Suprapubic skin (tissue), 4 donors: ENCODE data around the gene TOPORS. TPM values are rescaled to one million over a fixed set of nuclear protein-coding genes. Genes with fewer than 3 reads are reported as not detected.

Experiments
- DNase-seq, 2 donors: peaks; one replicate each; pipeline ENCODE4 v3.0.0-alpha.2; 2019; ENCODE audit warnings: low spot score in 2 of 2
- H3K27ac ChIP-seq: fragments of 200-600 bp; sonication (generic); one replicate; pipeline ENCODE4 v1.5.1; 2019
- H3K27me3 ChIP-seq: fragments of 200-600 bp; sonication (generic); one replicate; pipeline ENCODE4 v1.5.1; 2019
- H3K36me3 ChIP-seq: fragments of 200-600 bp; sonication (generic); one replicate; pipeline ENCODE4 v1.5.1; 2019
- H3K4me1 ChIP-seq: fragments of 200-600 bp; sonication (generic); one replicate; pipeline ENCODE4 v1.5.1; 2019
- H3K4me3 ChIP-seq: fragments of 200-600 bp; sonication (generic); one replicate; pipeline ENCODE4 v1.5.1; 2019; ENCODE audit warnings: mild to moderate bottlenecking
- H3K9me3 ChIP-seq: fragments of 200-600 bp; sonication (generic); one replicate; pipeline ENCODE4 v1.5.1; 2019
- CTCF ChIP-seq, 2 donors: fragments of 200-600 bp in 1 of 2; fragments of 450-650 bp in 1 of 2; sonication (generic) in 1 of 2; IDR thresholded peaks; one replicate each; pipeline ENCODE4 v1.5.1; 2016 to 2019; ENCODE audit warnings: antibody characterized with exemption in 2 of 2, mild to moderate bottlenecking in 1 of 2, moderate library complexity in 1 of 2
- EP300 ChIP-seq: sonication (generic); formaldehyde crosslinking; IDR thresholded peaks from one replicate; pipeline ENCODE4 v1.6.1; 2017; ENCODE audit warnings: antibody characterized with exemption
- POLR2A ChIP-seq, 2 donors: fragments of 450-650 bp; IDR thresholded peaks; one replicate each; pipeline ENCODE4 v1.6.1; 2017; ENCODE audit warnings: antibody characterized with exemption in 2 of 2, mild to moderate bottlenecking in 2 of 2, moderate library complexity in 2 of 2
- POLR2AphosphoS5 ChIP-seq, 3 donors: sonication (generic); formaldehyde crosslinking; IDR thresholded peaks; one replicate each; pipeline ENCODE4 v1.6.1; 2017; ENCODE audit warnings: antibody characterized with exemption in 3 of 3
- WGBS: methylation state at CpG from one replicate; pipeline ENCODE4 v1.1.5; 2018; 5-methylcytosine and 5-hydroxymethylcytosine counted together
- total RNA-seq, 4 donors: library from RNA; depleted of rRNA; stranded (reverse); fragments of >200 nt; gene quantifications; one replicate each; pipeline ENCODE4 v1.1.0, GENCODE V29; 2016

Gene TOPORS
- total RNA-seq, 4 donors from 2014 or later: 19.2 to 29.0 (median 23.6) TPM

GRCh38 chr9:32580631-32581300 is 28.4 kb upstream of the TOPORS start:
- H3K9me3 ChIP-seq: no peaks in the 10 kb centered on the region
- H3K4me3 ChIP-seq: no peak overlapping the region
- TF ChIP-seq POLR2A (IDR thresholded peaks at IDR 0.05): no peak
- TF ChIP-seq POLR2AphosphoS5 (IDR thresholded peaks at IDR 0.05): no peak
- TF ChIP-seq EP300: no peak
- TF ChIP-seq CTCF (IDR thresholded peaks at IDR 0.05): no peak
- no peaks in the 10 kb centered on the region for H3K4me1 ChIP-seq
- peaks cover 9% of the 10 kb centered on the region for H3K27me3 ChIP-seq
- WGBS: 24% methylated on average over 3 of the region's 3 CpGs
- H3K36me3 ChIP-seq: no peaks in the 10 kb centered on the region
- no peak for DNase-seq
- no peak overlapping the region for H3K27ac ChIP-seq

GRCh38 chr9:32579706-32580331 is 27.4 kb upstream of the TOPORS start:
- no peaks in the 10 kb centered on the region for H3K36me3 ChIP-seq
- no peaks in the 10 kb centered on the region for H3K4me1 ChIP-seq
- WGBS: 20% methylated on average over 4 of the region's 4 CpGs
- no peak overlapping the region for H3K27ac ChIP-seq
- no peaks in the 10 kb centered on the region for H3K9me3 ChIP-seq
- H3K27me3 ChIP-seq: peaks cover 8% of the 10 kb centered on the region
- no peak overlapping the region for H3K4me3 ChIP-seq
- DNase-seq: peak in 1 of 2 donors; percentile 74
- no peak for TF ChIP-seq POLR2A (IDR thresholded peaks at IDR 0.05)
- TF ChIP-seq POLR2AphosphoS5 (IDR thresholded peaks at IDR 0.05): no peak
- TF ChIP-seq EP300: no peak
- peak; percentile 86 to 92 for TF ChIP-seq CTCF (IDR thresholded peaks at IDR 0.05)

- no peaks in the 10 kb centered on the region for H3K4me1 ChIP-seq
- H3K27me3 ChIP-seq: peaks cover 5% of the 10 kb centered on the region
- TF ChIP-seq POLR2AphosphoS5 (IDR thresholded peaks at IDR 0.05) (no peak), EP300 (no peak), CTCF (IDR thresholded peaks at IDR 0.05) (no peak), POLR2A (IDR thresholded peaks at IDR 0.05) (no peak)
- no peak for DNase-seq
- no peaks in the 10 kb centered on the region for H3K9me3 ChIP-seq
- WGBS: 57% methylated on average over 5 of the region's 5 CpGs
- no peak overlapping the region for H3K4me3 ChIP-seq
- no peaks in the 10 kb centered on the region for H3K36me3 ChIP-seq
- H3K27ac ChIP-seq: no peak overlapping the region
These were observed 26.6 kb upstream of the TOPORS start for GRCh38 chr9:32578976-32579375.

GRCh38 chr9:32577316-32577715 is 24.9 kb upstream of the TOPORS start:
- H3K4me3 ChIP-seq: no peak overlapping the region
- no peaks in the 10 kb centered on the region for H3K9me3 ChIP-seq
- peaks cover 3% of the 10 kb centered on the region for H3K4me1 ChIP-seq
- no peaks in the 10 kb centered on the region for H3K36me3 ChIP-seq
- H3K27me3 ChIP-seq: peaks cover 5% of the 10 kb centered on the region
- WGBS: 87% methylated on average over 3 of the region's 3 CpGs
- no peak for DNase-seq
- TF ChIP-seq POLR2AphosphoS5 (IDR thresholded peaks at IDR 0.05) (no peak), CTCF (IDR thresholded peaks at IDR 0.05) (no peak), EP300 (no peak), POLR2A (IDR thresholded peaks at IDR 0.05) (no peak)
- no peak overlapping the region for H3K27ac ChIP-seq

GRCh38 chr9:32574858-32575257 is 22.5 kb upstream of the TOPORS start:
- Histone ChIP-seq H3K4me3 (no peak overlapping the region), H3K36me3 (no peaks in the 10 kb centered on the region), H3K27me3 (no peaks in the 10 kb centered on the region), H3K27ac (no peak overlapping the region), H3K9me3 (no peaks in the 10 kb centered on the region), H3K4me1 (peaks cover 20% of the 10 kb centered on the region)
- no peak for DNase-seq
- 81% methylated on average over 1 of the region's 1 CpG for WGBS
- no peak for TF ChIP-seq CTCF (IDR thresholded peaks at IDR 0.05)
- TF ChIP-seq POLR2AphosphoS5 (IDR thresholded peaks at IDR 0.05): no peak
- no peak for TF ChIP-seq EP300
- TF ChIP-seq POLR2A (IDR thresholded peaks at IDR 0.05): no peak
